GM04504 (cell line): ENCODE measurements around the gene KRT26.
"Not testable (repeated sequence)": the region's sequence is repeated elsewhere in the genome, so short reads cannot be mapped to it uniquely, and the experiment has no call there.

Experiments
- DNase-seq: peaks from one replicate; pipeline ENCODE4 v3.0.0-alpha.2; 2012; ENCODE audit warnings: low read depth

Gene KRT26, protein sequence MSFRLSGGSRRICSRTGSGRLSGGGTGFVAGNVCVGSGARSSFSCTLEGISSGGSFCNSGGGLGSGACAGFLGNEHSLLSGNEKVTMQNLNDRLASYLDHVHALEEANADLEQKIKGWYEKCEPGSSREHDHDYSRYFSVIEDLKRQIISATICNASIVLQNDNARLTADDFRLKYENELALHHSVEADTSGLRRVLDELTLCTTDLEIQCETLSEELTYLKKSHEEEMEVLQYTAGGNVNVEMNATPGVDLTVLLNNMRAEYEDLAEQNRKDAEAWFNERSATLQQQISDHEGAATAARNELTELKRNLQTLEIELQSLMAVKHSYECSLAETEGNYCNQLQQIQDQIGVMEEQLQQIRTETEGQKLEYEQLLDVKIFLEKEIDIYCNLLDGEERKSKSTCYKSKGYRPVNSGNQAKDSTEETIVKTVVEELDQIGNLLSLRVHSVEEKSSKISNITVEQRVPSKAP

DNA sequence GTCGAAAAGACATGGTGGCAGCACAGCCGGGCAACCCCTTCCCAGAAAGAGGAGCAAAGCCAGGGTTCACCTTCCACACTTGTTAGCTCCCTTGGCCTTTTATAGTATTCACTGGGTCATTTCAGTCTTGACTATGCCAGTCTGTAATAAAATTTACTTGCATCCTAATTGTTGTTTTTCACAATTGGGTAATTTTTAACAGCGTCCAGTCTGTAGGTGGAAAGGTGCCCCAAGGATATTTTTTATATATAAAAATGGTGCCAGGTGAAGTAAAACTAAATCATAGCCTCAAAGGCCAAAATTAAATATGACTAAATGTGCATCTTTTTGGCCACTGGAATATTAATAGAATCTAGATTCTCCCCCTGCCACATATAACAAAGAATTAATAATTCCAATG lies at the start of gene KRT26:
KRT26 (minus strand) TSS at position 101 of the 400 bp plus-strand sequence; CDS start at position 13, 88 bp downstream.
- DNase-seq, result no peak

DNA sequence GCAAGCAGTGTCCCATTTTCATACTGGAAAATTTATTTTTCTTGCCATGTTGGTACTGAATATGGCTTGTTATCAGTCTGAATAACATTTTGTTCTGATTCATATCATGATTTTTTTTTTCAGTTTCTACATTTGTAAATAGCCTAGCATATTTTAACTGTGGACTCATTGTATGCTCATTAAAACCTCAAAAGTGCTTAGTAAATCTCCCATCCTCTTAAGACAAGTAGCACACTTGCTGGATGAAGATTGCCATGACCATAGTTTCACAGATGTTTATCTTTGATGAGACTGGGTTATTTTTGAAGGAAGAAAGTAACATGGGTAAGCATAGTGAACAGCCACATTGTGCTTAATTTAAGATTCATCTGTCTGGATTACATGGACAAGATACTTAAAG lies 49.5 kb upstream of the KRT26 start:
- no peak for DNase-seq

DNA sequence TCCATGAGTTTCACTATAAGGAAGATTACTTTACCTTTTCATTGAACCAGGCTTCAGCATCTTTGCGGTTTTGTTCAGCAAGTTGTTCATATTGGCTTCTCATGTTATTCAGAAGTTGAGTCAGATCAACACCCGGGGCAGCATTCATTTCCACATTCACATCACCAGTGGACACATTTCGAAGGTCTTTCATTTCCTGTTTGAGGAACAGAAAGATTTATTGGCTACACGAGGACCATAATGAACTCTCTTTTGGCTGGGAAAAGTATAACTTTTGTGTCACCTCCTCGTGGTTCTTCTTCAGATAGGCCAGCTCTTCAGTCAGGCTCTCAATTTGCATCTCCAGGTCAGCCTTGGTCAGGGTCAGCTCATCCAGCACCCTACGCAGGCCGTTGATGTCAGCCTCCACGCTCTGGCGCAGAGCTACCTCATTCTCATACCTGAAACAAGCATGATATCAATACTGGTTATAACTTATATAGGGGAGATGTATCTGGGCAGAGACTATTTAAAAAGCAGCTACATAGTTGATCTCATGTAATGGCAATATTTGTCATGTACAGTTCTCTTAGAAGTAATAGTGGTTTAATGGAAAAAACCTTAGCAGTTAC lies 48.3 kb upstream of the KRT26 start:
- no peak for DNase-seq

DNA sequence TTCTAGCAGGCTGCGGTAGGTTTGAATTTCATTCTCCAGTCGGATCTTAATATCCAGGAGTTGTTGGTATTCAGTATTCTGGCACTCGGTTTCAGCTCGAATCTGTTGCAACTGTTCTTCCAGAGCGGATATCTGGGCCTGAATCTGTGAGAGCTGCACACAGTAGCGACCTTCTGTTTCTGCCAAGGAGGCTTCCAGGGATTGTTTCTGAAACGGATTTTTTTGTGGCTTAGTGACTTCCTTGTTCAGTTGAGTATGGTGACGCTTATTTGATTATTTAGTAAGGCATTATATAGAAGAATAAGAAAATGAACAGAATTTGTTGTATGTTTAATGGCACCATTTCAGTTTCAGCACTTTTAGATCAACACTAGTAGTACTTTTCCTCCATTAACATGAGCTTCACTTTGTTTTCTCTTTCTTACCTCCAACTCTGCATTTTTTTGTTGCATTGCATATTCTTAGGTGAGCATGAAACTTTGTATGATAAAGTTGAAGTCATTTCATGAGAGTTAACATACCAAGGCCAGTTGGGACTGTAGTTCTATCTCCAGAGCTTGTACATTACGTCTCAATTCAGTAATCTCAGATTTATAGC lies 47.6 kb upstream of the KRT26 start:
- DNase-seq, result no peak

DNA sequence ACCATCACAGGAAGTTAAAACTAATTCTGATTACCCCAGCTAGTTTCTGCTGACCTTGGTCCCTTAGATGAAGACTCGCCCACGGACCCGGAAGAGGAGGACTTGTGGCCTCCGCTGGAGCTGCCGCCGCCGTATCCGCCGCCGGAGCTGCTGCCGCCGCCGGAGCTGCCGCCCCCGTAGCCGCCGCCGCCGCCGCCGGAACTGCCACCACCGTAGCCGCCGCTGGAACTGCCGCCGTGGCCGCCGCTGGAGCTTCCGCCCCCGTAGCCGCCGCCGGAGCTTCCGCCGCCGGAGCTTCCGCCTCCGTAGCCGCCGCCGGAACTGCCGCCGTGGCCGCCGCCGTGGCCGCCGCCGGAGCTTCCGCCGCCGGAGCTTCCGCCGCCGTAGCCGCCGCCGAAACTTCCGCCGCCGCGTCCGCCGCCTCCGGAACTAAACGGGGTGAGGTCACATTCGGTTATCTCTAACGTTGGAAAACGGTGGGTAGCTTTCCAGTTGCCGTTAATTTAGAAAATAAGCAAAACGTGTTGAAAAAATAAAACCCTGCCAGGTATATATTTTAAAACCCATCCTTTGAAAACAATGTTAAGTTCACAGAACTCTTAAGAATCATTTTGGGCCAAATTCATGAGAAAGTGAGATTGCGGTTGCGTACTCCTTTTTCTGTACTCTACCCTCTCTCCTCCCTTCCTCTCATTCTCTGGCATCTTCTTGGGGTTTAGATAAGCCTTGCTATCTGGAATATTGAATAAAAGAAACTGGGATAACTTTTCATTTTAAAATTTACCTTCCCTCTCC lies 46.9 kb upstream of the KRT26 start:
- peak; percentile 54 for DNase-seq

DNA sequence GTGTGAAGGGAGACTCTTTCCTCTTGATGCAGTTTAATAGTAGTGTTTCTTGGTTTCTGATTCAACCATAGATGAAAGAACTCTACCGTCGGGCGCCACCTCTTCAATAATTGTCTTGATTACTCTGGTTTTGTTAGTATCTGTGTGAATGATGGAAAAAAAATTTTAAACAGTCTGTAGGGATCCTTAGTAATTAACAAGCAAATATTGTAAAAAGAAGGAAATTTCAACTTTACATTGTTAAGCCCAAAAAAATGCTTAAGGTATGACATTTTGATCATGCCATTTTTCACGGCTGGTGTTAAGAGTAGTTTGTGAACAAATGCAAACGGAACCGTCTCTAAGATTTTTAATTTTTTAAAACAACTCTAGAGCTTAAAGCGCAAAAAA lies 46.3 kb upstream of the KRT26 start:
- DNase-seq, result no peak

DNA sequence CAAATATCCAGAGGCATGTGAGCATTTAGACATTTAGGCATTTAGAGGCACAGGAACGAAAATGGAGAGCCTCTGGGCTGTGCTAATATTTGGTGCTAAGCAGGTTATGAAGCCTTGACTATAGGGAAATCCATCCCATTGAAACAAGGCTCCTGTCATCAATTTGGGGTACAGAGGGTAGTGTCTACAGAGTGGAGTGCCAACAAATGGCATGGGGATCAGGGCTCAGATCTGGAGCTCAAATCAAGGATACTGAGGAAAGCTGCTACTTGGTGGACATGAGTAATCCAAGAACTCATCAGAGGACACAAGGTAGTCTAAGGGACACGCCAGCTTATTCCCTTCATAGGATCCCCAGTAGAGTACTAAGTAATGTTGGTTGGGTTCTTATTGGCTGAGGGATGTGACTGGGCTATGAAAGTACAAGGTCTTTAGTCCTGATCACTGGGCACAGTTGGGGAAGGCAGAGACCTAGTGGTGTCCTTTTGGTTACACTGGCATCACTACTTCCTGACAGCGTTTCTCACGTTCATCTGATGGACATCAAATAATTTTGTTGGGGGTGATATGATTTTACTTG lies 45.2 kb upstream of the KRT26 start:
- no peak for DNase-seq

DNA sequence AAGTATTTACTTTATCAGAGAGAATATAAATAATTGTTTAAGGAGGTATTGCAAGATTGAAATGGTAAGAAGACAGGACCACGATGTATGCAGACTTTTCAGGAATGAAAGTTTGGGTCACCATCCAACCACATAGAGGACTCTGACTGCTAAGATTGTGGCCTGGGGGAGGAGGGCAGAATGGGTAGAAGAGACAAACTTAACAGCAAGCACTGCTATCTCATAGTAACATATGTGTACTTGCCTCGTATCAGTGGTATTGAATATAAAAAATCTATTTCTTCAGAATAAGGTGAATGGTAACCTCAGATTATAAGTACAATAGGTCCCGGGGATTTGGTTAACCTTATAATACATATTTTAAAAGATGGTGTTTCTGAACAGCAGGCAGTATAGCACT lies 44.6 kb upstream of the KRT26 start:
- no peak for DNase-seq

DNA sequence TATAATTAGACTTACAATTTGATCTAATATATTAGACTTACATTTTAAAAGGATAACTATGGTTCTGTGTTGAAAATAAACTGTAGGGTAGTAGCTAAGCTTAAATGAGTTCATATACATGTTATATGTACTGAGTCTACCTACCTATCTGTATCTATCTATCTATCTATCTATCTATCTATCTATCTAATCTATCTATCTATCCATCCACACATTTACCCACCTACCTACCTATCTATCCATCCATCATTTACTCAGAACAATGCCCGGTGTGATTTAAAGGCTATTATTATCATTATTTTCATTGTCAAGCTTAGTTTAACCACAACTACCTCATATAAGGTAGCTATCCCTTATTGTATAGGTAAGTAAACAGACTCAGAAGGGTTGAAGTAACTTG lies 43.4 kb upstream of the KRT26 start:
- DNase-seq, result no peak

DNA sequence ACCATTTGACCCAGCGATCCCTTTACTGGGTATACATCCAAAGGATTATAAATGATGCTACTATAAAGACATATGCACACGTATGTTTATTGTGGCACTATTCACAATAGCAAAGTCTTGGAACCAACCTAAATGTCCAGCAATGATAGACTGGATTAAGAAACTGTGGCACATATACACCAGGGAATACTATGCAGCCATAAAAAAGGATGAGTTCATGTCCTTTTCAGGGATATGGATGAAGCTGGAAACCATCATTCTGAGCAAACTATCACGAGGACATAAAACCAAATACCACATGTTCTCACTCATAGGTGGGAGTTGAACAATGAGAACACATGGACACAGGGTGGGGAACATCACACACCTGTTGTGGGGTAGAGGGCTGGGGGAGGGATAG lies 42.7 kb upstream of the KRT26 start:
- not testable (repeated sequence) for DNase-seq

DNA sequence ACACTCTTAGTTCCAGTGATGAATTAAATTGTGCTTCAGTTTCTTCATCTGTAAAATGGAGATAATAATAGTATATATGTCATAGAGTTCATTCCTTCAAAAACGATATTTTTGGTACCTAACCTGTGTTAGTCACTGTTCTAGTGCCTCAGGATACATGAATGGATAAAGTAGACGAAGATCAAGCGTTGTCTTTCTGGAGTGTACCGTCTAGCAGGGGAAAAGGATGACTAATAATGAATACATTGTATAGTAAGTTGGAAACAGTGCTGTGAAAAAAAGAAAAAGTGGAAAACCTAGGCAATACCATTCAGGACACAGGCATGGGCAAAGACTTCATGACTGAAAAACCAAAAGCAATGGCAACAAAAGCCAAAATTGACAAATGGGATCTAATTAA lies 41.8 kb upstream of the KRT26 start:
- DNase-seq, result no peak

DNA sequence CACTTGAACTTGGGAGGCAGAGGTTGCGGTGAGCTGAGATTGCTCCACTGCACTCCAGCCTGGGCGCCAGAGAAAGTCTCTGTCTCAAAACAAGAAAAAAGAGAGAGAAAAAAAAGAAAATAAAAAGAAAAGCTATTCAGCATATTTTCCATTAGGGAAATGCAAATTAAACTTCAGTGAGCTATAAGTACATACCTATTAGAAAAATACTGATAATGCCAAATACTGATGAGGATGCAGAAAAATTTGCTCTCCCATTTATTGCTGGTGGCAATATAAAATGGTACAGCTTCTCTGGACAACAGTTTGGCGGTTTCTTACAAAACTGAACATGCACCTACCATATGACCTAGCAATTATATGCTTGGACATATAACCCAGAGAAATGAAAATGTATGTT lies 40.6 kb upstream of the KRT26 start:
- DNase-seq, result no peak

DNA sequence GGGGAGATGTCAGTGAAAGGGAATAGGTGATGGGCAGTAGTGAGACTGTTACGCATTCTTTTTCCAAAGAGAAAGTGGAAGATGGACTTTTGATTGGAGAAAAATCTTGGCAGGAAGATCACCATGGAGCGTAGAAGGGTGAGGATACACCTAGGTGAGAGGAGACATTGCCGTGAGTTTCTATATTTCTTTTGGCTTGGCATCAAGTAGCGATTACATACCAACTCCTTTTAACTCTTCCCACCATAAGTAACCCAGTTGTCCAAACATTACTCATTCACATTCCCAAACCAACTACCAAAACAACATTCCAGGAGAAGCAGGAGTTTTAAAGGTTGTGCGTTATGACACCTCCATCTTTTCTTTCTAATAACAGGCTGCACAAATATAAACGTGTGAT lies 38.5 kb upstream of the KRT26 start:
- DNase-seq, result no peak

DNA sequence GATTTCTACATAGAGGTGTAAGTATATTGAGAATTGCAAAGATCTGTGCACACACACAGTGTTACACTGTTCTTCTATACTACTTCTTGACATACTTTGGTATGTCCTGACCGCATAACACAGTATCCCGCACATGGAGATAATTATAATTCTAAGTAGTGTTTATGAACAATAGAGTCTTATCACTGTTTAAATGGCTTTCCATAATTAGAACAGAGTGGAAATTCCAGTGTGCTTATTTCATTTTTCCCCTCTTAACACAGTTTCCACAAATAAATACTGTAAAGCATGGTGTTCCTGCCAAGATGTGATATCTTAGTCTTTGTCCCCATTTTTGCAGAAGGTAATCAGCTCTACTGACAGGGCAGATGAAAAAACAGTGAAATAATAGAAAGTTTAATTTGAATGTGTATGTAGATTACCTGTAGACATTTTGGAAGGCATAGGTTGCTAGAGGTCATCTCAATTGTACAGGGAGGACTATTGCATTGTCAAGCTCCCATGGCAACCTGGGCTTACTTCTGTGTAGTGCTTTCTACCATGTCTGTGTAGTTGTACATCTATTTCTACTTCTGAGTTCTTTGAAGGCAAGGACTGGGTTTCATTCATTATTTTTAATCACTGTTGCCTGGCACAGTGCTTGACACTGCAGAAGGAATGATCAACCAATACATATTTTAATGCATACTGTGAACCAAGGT lies 37.9 kb upstream of the KRT26 start:
- DNase-seq, result no peak

DNA sequence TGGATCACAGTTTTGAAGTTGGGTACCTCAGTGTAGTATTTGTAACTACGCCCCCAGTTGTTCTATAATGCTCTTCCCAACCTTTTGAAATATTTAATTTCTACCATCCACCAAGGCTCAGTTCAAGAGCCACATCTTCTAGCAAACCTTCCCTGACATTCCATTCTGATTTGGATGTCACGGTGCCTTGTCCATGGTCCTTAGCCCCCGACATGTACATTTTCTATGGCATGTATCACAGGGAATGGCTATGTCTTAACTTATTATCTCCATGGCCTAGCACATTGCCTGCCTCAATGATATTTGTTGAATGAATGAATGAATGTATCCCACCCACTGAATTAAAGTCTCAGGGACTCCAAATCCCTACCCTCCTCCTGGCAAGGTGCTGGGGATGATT lies 34.1 kb upstream of the KRT26 start:
- DNase-seq, result no peak

DNA sequence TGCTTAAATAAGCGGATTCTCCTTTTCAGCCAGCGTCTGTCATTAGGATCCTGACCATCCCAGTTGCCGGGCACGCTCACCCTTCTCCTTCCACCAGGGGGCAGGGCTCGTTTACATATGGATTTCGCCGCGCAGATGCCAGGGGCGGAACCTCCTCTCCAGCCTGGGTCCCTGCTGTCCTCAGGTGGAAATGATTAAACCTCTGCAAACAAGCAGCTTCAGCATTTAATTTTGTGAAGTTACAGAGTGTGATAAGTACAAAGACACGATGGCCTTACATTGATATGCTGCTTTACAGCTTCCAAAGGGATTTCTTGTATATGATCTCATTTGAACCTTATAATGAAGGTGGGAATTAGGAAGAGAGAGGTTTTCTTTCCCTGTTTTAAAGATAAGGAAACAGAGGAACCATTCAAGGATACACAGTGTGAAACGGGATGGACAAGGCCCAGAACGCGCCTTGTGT lies 31.6 kb upstream of the KRT26 start:
- peak; percentile 35 for DNase-seq

DNA sequence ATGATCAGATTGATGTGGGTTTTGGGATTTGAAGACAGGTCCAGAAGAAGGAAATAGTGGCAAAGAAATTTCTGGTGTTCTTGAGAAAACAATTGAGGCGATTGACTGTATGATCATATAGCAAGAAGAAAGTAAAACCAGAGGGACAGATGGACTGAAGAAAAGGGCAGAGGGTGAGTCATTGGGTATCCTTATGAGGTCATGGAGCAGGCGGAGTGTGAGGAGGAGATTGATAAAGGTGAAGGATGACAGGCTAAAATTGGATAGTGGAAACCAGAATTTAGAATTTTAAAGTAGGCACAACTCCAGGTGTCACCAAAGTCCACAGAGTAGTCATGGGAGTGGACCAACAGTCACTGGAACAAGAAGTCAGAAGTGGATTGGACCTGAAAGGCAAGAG lies 29.2 kb upstream of the KRT26 start:
- DNase-seq, result no peak

DNA sequence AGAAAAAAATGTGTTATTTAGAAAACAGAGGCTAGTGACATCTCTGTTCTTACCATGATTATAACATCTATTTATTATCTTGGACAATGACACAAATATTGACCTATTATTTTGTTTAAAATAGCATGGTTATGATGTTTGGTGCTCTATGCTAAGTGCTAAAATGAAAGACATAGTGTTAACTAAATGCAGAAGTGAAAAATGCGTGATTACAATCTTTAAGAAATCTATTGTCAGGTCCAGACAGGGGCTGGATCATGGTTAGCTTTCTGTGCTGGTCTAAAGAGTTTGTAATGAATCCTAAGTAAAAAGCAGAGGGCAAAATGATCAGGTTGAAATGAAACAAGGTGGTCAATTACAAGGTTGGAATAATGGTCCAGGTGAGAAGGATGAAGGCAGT lies 28.4 kb upstream of the KRT26 start:
- no peak for DNase-seq

DNA sequence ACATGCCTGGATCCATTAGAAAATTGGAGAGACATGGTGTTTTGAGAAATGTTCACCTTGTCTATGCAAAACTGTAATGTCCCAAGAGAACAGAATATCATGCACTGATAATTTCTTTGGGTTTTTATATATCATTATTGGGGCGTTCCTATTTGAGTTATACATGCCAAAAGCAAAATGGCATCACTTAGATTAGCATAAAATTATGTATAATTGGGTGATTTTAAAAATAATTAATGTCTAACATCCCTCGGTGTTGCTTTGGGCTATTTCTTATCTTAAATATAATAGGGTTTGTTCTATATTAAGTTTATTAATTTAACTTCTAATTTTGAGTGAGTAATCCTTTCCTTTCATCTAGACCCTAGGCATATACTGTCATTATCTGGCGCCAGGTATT lies 27.9 kb upstream of the KRT26 start, which contains the start of gene KRT28:
KRT28 (minus strand) TSS at position 101 of the 400 bp plus-strand sequence; CDS start at position 35, 66 bp downstream.
- DNase-seq, result no peak

DNA sequence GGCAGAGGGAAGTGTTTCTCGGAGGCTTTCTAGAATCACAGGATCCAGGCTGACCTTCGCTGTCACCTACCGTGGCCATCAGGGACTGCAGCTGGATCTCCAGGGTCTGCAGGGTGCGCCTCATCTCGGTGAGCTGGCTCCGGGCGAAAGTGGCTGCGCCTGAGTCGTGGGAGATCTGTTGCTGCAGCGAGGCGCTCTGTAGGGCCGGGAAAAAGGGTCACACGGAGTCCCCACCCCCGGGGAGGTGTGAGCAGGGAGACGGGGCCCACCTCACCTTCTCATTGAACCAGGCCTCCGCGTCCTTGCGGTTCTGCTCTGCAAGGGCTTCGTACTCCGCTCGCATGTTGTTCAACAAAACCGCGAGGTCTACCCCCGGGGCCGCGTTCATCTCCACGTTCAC lies 24.8 kb upstream of the KRT26 start:
- DNase-seq, result no peak

DNA sequence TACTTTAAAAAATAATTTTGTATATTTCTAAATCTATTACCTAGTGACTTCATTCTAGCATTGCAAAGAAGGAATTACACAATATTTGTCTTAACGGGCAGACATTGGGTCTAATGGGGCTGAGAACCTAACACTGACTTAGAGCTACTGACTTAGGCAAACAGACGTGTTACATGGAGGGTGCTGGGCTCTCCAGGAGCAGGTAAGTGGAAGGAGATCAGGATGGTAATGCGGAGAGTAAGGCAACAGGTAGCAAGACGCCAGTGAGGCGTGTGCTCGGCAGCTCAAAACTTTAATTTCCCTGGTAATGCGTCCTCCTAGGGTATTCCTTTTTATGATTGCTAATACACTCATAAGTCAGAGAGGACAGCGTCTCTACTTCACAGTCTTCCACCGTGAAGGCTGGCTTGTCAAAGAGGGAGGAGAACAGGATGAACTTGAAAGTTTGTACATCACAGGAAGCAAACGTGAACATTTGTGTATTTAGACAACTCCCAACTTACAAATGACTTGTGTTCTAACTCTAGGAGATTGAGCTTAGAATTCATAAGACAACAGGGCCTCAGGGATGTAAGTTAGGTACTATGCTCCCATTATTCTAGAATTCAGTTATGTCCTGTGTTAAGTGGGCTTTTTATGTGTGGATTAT lies 23.1 kb upstream of the KRT26 start:
- no peak for DNase-seq
